Breast epithelium (tissue), 3 donors: ENCODE data around the gene PRSS38.

Experiments used
- POLR2A ChIP-seq: fragments of 450-650 bp; IDR thresholded peaks from one replicate; pipeline ENCODE4 v1.6.1; 2016; ENCODE audit warnings: antibody characterized with exemption, mild to moderate bottlenecking, moderate library complexity
- TF ChIP-seq, protein P1 (sequence below), 3 donors: fragments of 450-650 bp; IDR thresholded peaks; one replicate each; pipeline ENCODE4 v1.5.1; 2016 to 2017; ENCODE audit warnings: antibody characterized with exemption in 3 of 3, mild to moderate bottlenecking in 3 of 3, moderate library complexity in 3 of 3

- TF ChIP-seq, protein P1, sequence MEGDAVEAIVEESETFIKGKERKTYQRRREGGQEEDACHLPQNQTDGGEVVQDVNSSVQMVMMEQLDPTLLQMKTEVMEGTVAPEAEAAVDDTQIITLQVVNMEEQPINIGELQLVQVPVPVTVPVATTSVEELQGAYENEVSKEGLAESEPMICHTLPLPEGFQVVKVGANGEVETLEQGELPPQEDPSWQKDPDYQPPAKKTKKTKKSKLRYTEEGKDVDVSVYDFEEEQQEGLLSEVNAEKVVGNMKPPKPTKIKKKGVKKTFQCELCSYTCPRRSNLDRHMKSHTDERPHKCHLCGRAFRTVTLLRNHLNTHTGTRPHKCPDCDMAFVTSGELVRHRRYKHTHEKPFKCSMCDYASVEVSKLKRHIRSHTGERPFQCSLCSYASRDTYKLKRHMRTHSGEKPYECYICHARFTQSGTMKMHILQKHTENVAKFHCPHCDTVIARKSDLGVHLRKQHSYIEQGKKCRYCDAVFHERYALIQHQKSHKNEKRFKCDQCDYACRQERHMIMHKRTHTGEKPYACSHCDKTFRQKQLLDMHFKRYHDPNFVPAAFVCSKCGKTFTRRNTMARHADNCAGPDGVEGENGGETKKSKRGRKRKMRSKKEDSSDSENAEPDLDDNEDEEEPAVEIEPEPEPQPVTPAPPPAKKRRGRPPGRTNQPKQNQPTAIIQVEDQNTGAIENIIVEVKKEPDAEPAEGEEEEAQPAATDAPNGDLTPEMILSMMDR (IDR thresholded peaks at IDR 0.05) = no peak
- TF ChIP-seq POLR2A = no peak
Observed at GRCh38 chr1:227885135-227885647, 69.7 kb downstream of the PRSS38 start.
